NCI-H526 (cell line): Measurements from ENCODE around the gene EPHB2.

Experiments
- DNase-seq, 2 experiments: peaks; one replicate each; lab custom pipeline; 2025; lab: John Stamatoyannopoulos, UW

Gene EPHB2

GRCh38 chr1:22751124-22751531, 40.5 kb downstream of the EPHB2 start:
- DNase-seq, result peak; percentile 32 to 75

GRCh38 chr1:22752339-22752738, 41.7 kb downstream of the EPHB2 start:
- no peak for DNase-seq

- DNase-seq, result no peak
Measured at GRCh38 chr1:22753481-22753971, 42.9 kb downstream of the EPHB2 start.

- DNase-seq, result no peak
Measured at GRCh38 chr1:22754106-22754768, 43.6 kb downstream of the EPHB2 start.

- no peak for DNase-seq
Measured at GRCh38 chr1:22754824-22755223, 44.2 kb downstream of the EPHB2 start.

- no peak for DNase-seq
Measured at GRCh38 chr1:22755641-22756040, 45.0 kb downstream of the EPHB2 start.

- DNase-seq, result no peak
Measured at GRCh38 chr1:22756125-22756735, 45.6 kb downstream of the EPHB2 start.

GRCh38 chr1:22760455-22760854, 49.8 kb downstream of the EPHB2 start:
- no peak for DNase-seq

- DNase-seq, result no peak
Measured at GRCh38 chr1:22761101-22761500, 50.5 kb downstream of the EPHB2 start.

GRCh38 chr1:22761821-22762220, 51.2 kb downstream of the EPHB2 start:
- no peak for DNase-seq

GRCh38 chr1:22763487-22764200, 53.0 kb downstream of the EPHB2 start:
- DNase-seq, result no peak

- DNase-seq, result no peak
Measured at GRCh38 chr1:22767852-22768251, 57.2 kb downstream of the EPHB2 start.

- DNase-seq, result no peak
Measured at GRCh38 chr1:22769932-22770331, 59.3 kb downstream of the EPHB2 start.

- DNase-seq, result no peak
Measured at GRCh38 chr1:22772014-22772413, 61.4 kb downstream of the EPHB2 start.

- no peak for DNase-seq
Measured at GRCh38 chr1:22773981-22774832, 63.6 kb downstream of the EPHB2 start.

GRCh38 chr1:22774833-22775182, 64.2 kb downstream of the EPHB2 start:
- DNase-seq, result no peak

GRCh38 chr1:22775478-22775877, 64.8 kb downstream of the EPHB2 start:
- DNase-seq, result no peak

GRCh38 chr1:22776035-22776613, 65.5 kb downstream of the EPHB2 start:
- no peak for DNase-seq

- no peak for DNase-seq
Measured at GRCh38 chr1:22777388-22778057, 66.9 kb downstream of the EPHB2 start.

GRCh38 chr1:22778408-22778807, 67.8 kb downstream of the EPHB2 start:
- no peak for DNase-seq

GRCh38 chr1:22778862-22779520, 68.4 kb downstream of the EPHB2 start:
- no peak for DNase-seq
